B cell (primary cell): ENCODE data around the gene TLDC2.

Experiments
- CTCF ChIP-seq: fragments of 200-600 bp; IDR thresholded peaks from one replicate; pipeline ENCODE4 v1.8.0; 2022; ENCODE audit warnings: antibody characterized with exemption, mild to moderate bottlenecking
- EZH2 ChIP-seq: IDR thresholded peaks from 2 replicates; pipeline ENCODE4 v1.6.1; 2012; ENCODE audit warnings: borderline replicate concordance, low read depth, mild to moderate bottlenecking, moderate library complexity, low read length; ENCODE audit not compliant: insufficient read depth, poor library complexity, severe bottlenecking

DNA sequence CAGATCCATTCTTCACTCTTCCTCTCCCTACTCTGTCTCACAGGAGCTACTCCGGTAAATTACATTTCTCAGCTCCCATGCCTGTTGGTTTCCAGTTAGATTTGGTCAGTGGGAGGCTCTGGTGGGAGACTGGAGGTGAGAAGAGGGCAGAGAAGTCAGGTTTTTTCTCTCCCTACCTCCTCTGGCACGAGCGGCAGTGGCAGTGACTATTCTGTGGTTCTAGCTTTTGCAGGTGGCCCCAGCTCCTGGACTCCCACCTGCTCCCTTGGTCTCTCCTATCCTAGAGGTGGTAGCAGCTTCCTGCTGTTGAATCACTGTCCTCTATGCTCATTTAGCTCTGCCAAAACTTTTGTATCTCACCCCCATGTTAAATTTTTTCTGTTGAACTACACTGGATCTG lies 17.9 kb downstream of the TLDC2 start:
- no peak for TF ChIP-seq CTCF
- no peak for TF ChIP-seq EZH2
